ENCODE results near the gene PRMT1. TPM values are rescaled to one million over a fixed set of nuclear protein-coding genes. Genes with fewer than 3 reads are reported as not detected.

The PRMT1 gene
- polyA plus RNA-seq, 2 of the 4 experiments (the other 2 are of a cell fraction): 504 to 516 TPM

- DNase-seq (ENCODE audit: low read depth in 1 of 2, low spot score in 1 of 2): no peak
- no peak overlapping the region for H3K4me3 ChIP-seq
- POLR2A ChIA-PET: interaction anchor here (1.0 to 2.6 kb wide), 4 partner anchors 8 to 20 kb away, joined by 3 to 14 read pairs (median 9); partner anchors contain the start of genes RRAS and SCAF1
- no peak for ATAC-seq
- CTCF ChIA-PET: interaction anchor here (0.5 to 21.2 kb wide), 6 partner anchors 12 to 290 kb away, joined by 3 to 326 read pairs (median 7); partner anchors contain the start of genes PRMT1, RRAS and SCAF1
- TF ChIP-seq NFE2L2 (conservative IDR thresholded peaks at IDR 0.05; ENCODE audit: low read length) (no peak), CHD2 (IDR thresholded peaks at IDR 0.05; ENCODE audit: low read length, partially characterized antibody) (no peak), KDM5A (IDR thresholded peaks at IDR 0.05) (no peak), GATA3 (IDR thresholded peaks at IDR 0.05; ENCODE audit: borderline replicate concordance) (no peak), ZNF302 (CRISPR knock-in tag; IDR thresholded peaks at IDR 0.05) (no peak)
- TF ChIP-seq, protein P1, sequence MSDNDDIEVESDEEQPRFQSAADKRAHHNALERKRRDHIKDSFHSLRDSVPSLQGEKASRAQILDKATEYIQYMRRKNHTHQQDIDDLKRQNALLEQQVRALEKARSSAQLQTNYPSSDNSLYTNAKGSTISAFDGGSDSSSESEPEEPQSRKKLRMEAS (IDR thresholded peaks at IDR 0.05): no peak
- H3K4me1 ChIP-seq: no peaks in the 10 kb centered on the region
- H3K4me2 ChIP-seq: no peak overlapping the region
- WGBS (ENCODE audit: missing lambda C conversion rate): 87% methylated on average over 17 of the region's 17 CpGs
- H3K27ac ChIP-seq: no peak overlapping the region
- H3K9me3 ChIP-seq: 0 out of 3 replicates have a peak, but pooled peaks cover 3% of the 10 kb centered on the region
- no peak for FAIRE-seq
These were observed 20.5 kb upstream of the PRMT1 start for GRCh38 chr19:49656456-49657109.

DNA sequence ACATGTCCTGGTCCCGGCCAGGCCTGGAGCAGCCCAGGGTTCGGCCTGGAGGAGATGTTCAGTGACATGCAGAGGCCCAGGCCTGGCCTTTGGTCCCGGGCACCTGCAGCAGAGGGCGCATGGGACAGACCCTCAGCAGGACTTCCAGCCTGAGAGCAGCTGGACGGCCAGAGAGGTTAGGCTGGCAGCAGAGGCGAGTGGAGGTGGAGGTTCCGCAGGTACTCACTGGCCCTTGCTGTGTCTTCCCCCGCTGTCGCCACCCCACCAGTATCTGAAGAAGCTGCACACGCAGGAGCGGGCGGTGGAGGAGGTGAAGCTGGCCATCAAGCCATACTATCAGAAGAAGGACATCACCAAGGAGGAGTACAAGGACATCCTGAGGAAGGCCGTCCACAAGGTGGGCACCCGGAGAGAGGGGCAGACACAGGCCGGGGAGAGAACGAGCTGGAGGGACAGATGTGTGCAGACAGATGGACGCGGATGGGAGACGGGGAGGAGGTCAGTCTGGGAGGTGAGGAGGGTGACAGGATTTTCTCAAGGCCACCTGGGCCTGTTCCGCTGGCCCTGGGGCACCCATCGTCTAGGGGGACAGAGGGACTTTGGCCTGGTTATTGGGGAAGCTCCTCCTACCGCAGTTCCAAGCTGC, 19.5 kb upstream of the PRMT1 start:
- POLR2A ChIA-PET: no interaction called here
- Histone ChIP-seq H3K4me1 (no peaks in the 10 kb centered on the region), H3K4me3 (no peak overlapping the region), H3K4me2 (no peak overlapping the region), H3K9me3 (0 out of 3 replicates have a peak, but pooled peaks cover 3% of the 10 kb centered on the region), H3K27ac (no peak overlapping the region)
- ATAC-seq: peak in 1 of 2 experiments; percentile 2; a peak in 2 of 6 replicates
- no peak for FAIRE-seq
- CTCF ChIA-PET: interaction anchor here (1.1 to 21.2 kb wide), 4 partner anchors 13 to 111 kb away, joined by 4 to 326 read pairs (median 64); partner anchors contain the start of genes PRMT1, RRAS and SCAF1
- DNase-seq (ENCODE audit: low read depth in 1 of 2, low spot score in 1 of 2): no peak
- 91% methylated on average over 19 of the region's 22 CpGs for whole genome bisulfite sequencing (ENCODE audit: missing lambda C conversion rate)
- TF ChIP-seq NR3C1 (IDR thresholded peaks at IDR 0.05) (no peak), PBX3 (IDR thresholded peaks at IDR 0.05) (0 out of 2 replicates have a peak, but pooled peaks have one; percentile 4)

GRCh38 chr19:49658139-49658517, 18.9 kb upstream of the PRMT1 start:
- POLR2A ChIA-PET: no interaction called here
- WGBS (ENCODE audit: missing lambda C conversion rate): 97% methylated on average over 11 of the region's 15 CpGs
- ATAC-seq (no peak), FAIRE-seq (no peak), DNase-seq (ENCODE audit: low read depth in 1 of 2, low spot score in 1 of 2) (no peak)
- Histone ChIP-seq H3K27ac (no peak overlapping the region), H3K9me3 (0 out of 3 replicates have a peak, but pooled peaks cover 3% of the 10 kb centered on the region), H3K4me1 (no peaks in the 10 kb centered on the region), H3K4me3 (no peak overlapping the region), H3K4me2 (no peak overlapping the region)
- CTCF ChIA-PET: interaction anchor here (1.0 to 21.2 kb wide), 3 partner anchors 14 to 88 kb away, joined by 4 to 326 read pairs (median 117); partner anchors contain the start of genes PRMT1, RRAS and SCAF1
- TF ChIP-seq POLR2A (IDR thresholded peaks at IDR 0.05; ENCODE audit: low read length) (no peak), CHD2 (IDR thresholded peaks at IDR 0.05; ENCODE audit: low read length, partially characterized antibody) (no peak), POLR2AphosphoS2 (conservative IDR thresholded peaks at IDR 0.05; ENCODE audit: low read length) (no peak), EHMT2 (IDR thresholded peaks at IDR 0.05; ENCODE audit: low read depth) (no peak), NR3C1 (IDR thresholded peaks at IDR 0.05) (no peak), E2F6 (IDR thresholded peaks at IDR 0.05; ENCODE audit: borderline replicate concordance, low read depth) (no peak), KDM1A (IDR thresholded peaks at IDR 0.05; ENCODE audit: low read depth) (no peak), RAD21 (conservative IDR thresholded peaks at IDR 0.05 in 1 of 2, IDR thresholded peaks at IDR 0.05 in 1 of 2) (no peak), HDAC2 (IDR thresholded peaks at IDR 0.05) (no peak), JUNB (IDR thresholded peaks at IDR 0.05) (no peak), PBX3 (IDR thresholded peaks at IDR 0.05) (no peak), FOSB (CRISPR knock-in tag; IDR thresholded peaks at IDR 0.05) (no peak), HOXB13 (CRISPR knock-in tag; IDR thresholded peaks at IDR 0.05; ENCODE audit: low read depth) (no peak), CBX2 (IDR thresholded peaks at IDR 0.05; ENCODE audit: borderline replicate concordance, low read depth) (no peak), JUN (IDR thresholded peaks at IDR 0.05) (no peak), EP300 (IDR thresholded peaks at IDR 0.05) (no peak)
- TF ChIP-seq, protein P1 (IDR thresholded peaks at IDR 0.05): no peak
- TF ChIP-seq, protein P2, sequence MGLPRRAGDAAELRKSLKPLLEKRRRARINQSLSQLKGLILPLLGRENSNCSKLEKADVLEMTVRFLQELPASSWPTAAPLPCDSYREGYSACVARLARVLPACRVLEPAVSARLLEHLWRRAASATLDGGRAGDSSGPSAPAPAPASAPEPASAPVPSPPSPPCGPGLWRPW (IDR thresholded peaks at IDR 0.05): no peak

All from A549 (cell line).